ENCODE data around the gene RCAN2.
"Not testable (repeated sequence)": the region's sequence is repeated elsewhere in the genome, so short reads cannot be mapped to it uniquely, and the experiment has no call there.

The RCAN2 gene

GRCh38 chr6:46438245-46438644 is 53.0 kb downstream of the RCAN2 start:
- no peak for DNase-seq

- no peak for DNase-seq
These were observed 53.5 kb downstream of the RCAN2 start for GRCh38 chr6:46437671-46438221.

- DNase-seq, result no peak
These were observed 68.6 kb downstream of the RCAN2 start for GRCh38 chr6:46422619-46423018.

GRCh38 chr6:46421939-46422338 is 69.3 kb downstream of the RCAN2 start:
- no peak for DNase-seq

GRCh38 chr6:46420921-46421638 is 70.2 kb downstream of the RCAN2 start:
- no peak for DNase-seq

- no peak for DNase-seq
These were observed 71.7 kb downstream of the RCAN2 start for GRCh38 chr6:46419576-46420002.

- no peak for DNase-seq
These were observed 76.9 kb downstream of the RCAN2 start for GRCh38 chr6:46414398-46414797.

GRCh38 chr6:46412662-46413061 is 78.6 kb downstream of the RCAN2 start:
- DNase-seq, result no peak

GRCh38 chr6:46411456-46412197 is 79.6 kb downstream of the RCAN2 start:
- DNase-seq, result no peak

- DNase-seq, result no peak
These were observed 80.8 kb downstream of the RCAN2 start for GRCh38 chr6:46410334-46410953.

GRCh38 chr6:46407776-46408530 is 83.3 kb downstream of the RCAN2 start:
- DNase-seq, result no peak

GRCh38 chr6:46407246-46407645 is 84.0 kb downstream of the RCAN2 start:
- DNase-seq, result no peak

- not testable (repeated sequence) for DNase-seq
These were observed 85.5 kb downstream of the RCAN2 start for GRCh38 chr6:46405620-46406180.

GRCh38 chr6:46400898-46401297 is 90.4 kb downstream of the RCAN2 start:
- DNase-seq, result no peak

GRCh38 chr6:46395530-46395929 is 95.7 kb downstream of the RCAN2 start:
- DNase-seq, result no peak

GRCh38 chr6:46393940-46394337 is 97.3 kb downstream of the RCAN2 start:
- no peak for DNase-seq

GRCh38 chr6:46393161-46393939 is 97.9 kb downstream of the RCAN2 start:
- DNase-seq, result no peak

GRCh38 chr6:46392294-46392693 is 99.0 kb downstream of the RCAN2 start:
- no peak for DNase-seq

GRCh38 chr6:46390153-46390876 is 100.9 kb downstream of the RCAN2 start:
- DNase-seq, result no peak

- DNase-seq, result not testable (repeated sequence)
These were observed 103.5 kb downstream of the RCAN2 start for GRCh38 chr6:46387728-46388127.

GRCh38 chr6:46381579-46381978 is 109.7 kb downstream of the RCAN2 start:
- DNase-seq, result no peak
